ENCODE data around the gene GAR1. TPM values are rescaled to one million over a fixed set of nuclear protein-coding genes. Genes with fewer than 3 reads are reported as not detected.
"Not testable (repeated sequence)": the region's sequence is repeated elsewhere in the genome, so short reads cannot be mapped to it uniquely, and the experiment has no call there.

Gene GAR1
- total and polyA plus RNA-seq, 3 donors from 2014 or later, result 14.5 to 28.5 (median 17.8) TPM

GRCh38 chr4:109847896-109848442 is 32.4 kb downstream of the GAR1 start, which contains the start of gene LRIT3:
Gene LRIT3, plus strand, starts transcription at chr4:109848107. Its CDS starts 95 bp downstream, at chr4:109848202.
- no peaks in the 10 kb centered on the region for H3K27me3 ChIP-seq
- WGBS, 2 donors, result 67 to 77% methylated on average over 5 of the region's 5 CpGs
- H3K9me3 ChIP-seq, result no peaks in the 10 kb centered on the region
- TF ChIP-seq, protein P1, sequence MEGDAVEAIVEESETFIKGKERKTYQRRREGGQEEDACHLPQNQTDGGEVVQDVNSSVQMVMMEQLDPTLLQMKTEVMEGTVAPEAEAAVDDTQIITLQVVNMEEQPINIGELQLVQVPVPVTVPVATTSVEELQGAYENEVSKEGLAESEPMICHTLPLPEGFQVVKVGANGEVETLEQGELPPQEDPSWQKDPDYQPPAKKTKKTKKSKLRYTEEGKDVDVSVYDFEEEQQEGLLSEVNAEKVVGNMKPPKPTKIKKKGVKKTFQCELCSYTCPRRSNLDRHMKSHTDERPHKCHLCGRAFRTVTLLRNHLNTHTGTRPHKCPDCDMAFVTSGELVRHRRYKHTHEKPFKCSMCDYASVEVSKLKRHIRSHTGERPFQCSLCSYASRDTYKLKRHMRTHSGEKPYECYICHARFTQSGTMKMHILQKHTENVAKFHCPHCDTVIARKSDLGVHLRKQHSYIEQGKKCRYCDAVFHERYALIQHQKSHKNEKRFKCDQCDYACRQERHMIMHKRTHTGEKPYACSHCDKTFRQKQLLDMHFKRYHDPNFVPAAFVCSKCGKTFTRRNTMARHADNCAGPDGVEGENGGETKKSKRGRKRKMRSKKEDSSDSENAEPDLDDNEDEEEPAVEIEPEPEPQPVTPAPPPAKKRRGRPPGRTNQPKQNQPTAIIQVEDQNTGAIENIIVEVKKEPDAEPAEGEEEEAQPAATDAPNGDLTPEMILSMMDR (IDR thresholded peaks at IDR 0.05), result no peak
- no peak for TF ChIP-seq POLR2A (IDR thresholded peaks at IDR 0.05)
- DNase-seq, result no peak
- H3K4me1 ChIP-seq, result no peaks in the 10 kb centered on the region
- no peaks in the 10 kb centered on the region for H3K36me3 ChIP-seq (ENCODE audit: low read depth, missing control alignments)
- no peak within 1 kb of the TSS for H3K27ac ChIP-seq
- intact Hi-C loops (cut with DNase I; ENCODE audit: low total_unique reads), result no loop called here
- no peak within 1 kb of the TSS for H3K4me3 ChIP-seq

- intact Hi-C loops (cut with DNase I; ENCODE audit: low total_unique reads), result no loop called here
- no peak for DNase-seq
- Histone ChIP-seq H3K27ac (no peak overlapping the region), H3K4me1 (no peaks in the 10 kb centered on the region), H3K27me3 (no peaks in the 10 kb centered on the region), H3K9me3 (no peaks in the 10 kb centered on the region), H3K36me3 (ENCODE audit: low read depth, missing control alignments) (no peaks in the 10 kb centered on the region), H3K4me3 (no peak overlapping the region)
- WGBS, 2 donors, result 89 to 93% methylated on average over 2 of the region's 2 CpGs
- TF ChIP-seq, protein P1 (IDR thresholded peaks at IDR 0.05), result no peak
- TF ChIP-seq POLR2A (IDR thresholded peaks at IDR 0.05), result no peak
Observed at GRCh38 chr4:109848501-109848900, 32.9 kb downstream of the GAR1 start.

GRCh38 chr4:109850601-109851000 is 35.0 kb downstream of the GAR1 start:
- Histone ChIP-seq H3K9me3 (no peaks in the 10 kb centered on the region), H3K4me3 (no peak overlapping the region), H3K27me3 (no peaks in the 10 kb centered on the region), H3K36me3 (ENCODE audit: low read depth, missing control alignments) (no peaks in the 10 kb centered on the region), H3K4me1 (no peaks in the 10 kb centered on the region), H3K27ac (no peak overlapping the region)
- DNase-seq, result no peak
- TF ChIP-seq, protein P1 (IDR thresholded peaks at IDR 0.05), result no peak
- no peak for TF ChIP-seq POLR2A (IDR thresholded peaks at IDR 0.05)
- intact Hi-C loops (cut with DNase I; ENCODE audit: low total_unique reads), result no loop called here
- WGBS, 2 donors, result 69 to 79% methylated on average over 4 to 5 of the region's 5 CpGs

- DNase-seq; H3K9me3 ChIP-seq; H3K4me3 ChIP-seq; intact Hi-C loops (cut with DNase I; ENCODE audit: low total_unique reads); H3K27ac ChIP-seq; H3K36me3 ChIP-seq (ENCODE audit: low read depth, missing control alignments); H3K4me1 ChIP-seq; H3K27me3 ChIP-seq: not testable (repeated sequence)
- 95 to 96% methylated on average over 4 of the region's 4 CpGs for WGBS, 2 donors
Observed at GRCh38 chr4:109859426-109860300, 44.1 kb downstream of the GAR1 start.

DNA sequence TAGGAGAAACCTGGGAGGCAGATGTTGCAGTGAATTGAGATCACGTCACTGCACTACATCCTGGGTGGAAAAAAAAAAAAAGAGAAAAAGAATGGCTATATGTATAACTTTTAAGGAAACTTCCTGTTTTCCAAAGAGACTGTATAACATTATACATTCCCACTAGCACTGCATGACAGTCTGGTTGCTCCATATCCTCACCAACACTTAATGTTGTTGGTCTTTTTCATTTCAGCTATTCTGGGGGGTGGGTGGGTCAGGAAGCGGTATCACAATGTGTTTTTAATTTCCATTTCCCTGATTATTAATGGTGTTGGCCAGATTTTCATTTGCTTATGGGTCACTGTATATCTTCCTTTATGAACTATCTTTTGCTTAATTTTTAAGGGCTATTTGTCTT is 45.7 kb downstream of the GAR1 start:
- Histone ChIP-seq H3K9me3 (no peaks in the 10 kb centered on the region), H3K36me3 (ENCODE audit: low read depth, missing control alignments) (no peaks in the 10 kb centered on the region), H3K27ac (no peak overlapping the region), H3K4me3 (no peak overlapping the region), H3K4me1 (no peaks in the 10 kb centered on the region), H3K27me3 (no peaks in the 10 kb centered on the region)
- intact Hi-C loops (cut with DNase I; ENCODE audit: low total_unique reads), result no loop called here
- WGBS, 2 donors, result 91 to 96% methylated on average over 2 of the region's 2 CpGs
- TF ChIP-seq, protein P1 (IDR thresholded peaks at IDR 0.05), result no peak
- no peak for TF ChIP-seq POLR2A (IDR thresholded peaks at IDR 0.05)
- no peak for DNase-seq

Measured in testis (tissue), 3 donors.